GDM1 (cell line): ENCODE data around the gene CSNK1G1.
A peak's percentile ranks its signal among the peaks of the same experiment; 100 is the strongest.
"Not testable (repeated sequence)": the region's sequence is repeated elsewhere in the genome, so short reads cannot be mapped to it uniquely, and the experiment has no call there.

Source experiments
- DNase-seq: peaks from one replicate; lab custom pipeline; 2025; lab: John Stamatoyannopoulos, UW

CSNK1G1 gene

GRCh38 chr15:64237677-64238076 lies 118.3 kb downstream of the CSNK1G1 start:
- DNase-seq = no peak

DNA sequence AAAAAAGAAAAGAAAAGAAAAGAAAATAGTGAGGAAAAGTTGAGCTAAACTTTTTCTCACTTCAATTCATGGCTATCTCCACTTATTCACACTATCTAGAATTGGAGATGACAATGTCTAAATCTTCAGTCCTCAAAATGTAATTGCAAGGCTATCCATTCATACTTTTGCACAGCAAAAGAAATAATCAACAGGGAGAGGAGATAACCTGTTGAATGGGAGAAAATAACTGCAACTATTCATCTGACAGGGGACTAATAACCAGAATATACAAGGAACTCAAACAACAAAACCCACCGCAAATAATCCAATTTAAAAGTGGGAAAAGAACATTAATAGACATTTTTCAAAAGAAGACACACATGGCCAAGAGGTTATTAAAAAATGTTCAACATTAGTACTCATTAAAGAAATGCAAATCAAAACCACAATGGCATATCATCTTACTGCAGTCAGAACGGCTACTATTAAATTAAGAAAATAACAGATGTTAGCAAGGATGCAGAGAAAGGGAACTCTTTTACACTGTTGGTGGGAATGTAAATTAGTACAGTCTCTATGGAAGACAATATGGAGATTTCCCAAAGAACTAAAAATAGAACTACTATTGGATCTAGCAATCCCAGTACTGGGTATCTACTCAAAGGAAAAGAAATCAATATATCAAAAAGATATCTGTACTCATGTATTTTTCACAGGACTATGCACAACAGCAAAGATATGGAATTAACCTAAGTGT lies 119.6 kb downstream of the CSNK1G1 start:
- DNase-seq = no peak

- no peak for DNase-seq
These were observed 120.4 kb downstream of the CSNK1G1 start for GRCh38 chr15:64235552-64235951.

GRCh38 chr15:64233299-64233698 lies 122.7 kb downstream of the CSNK1G1 start:
- no peak for DNase-seq

DNA sequence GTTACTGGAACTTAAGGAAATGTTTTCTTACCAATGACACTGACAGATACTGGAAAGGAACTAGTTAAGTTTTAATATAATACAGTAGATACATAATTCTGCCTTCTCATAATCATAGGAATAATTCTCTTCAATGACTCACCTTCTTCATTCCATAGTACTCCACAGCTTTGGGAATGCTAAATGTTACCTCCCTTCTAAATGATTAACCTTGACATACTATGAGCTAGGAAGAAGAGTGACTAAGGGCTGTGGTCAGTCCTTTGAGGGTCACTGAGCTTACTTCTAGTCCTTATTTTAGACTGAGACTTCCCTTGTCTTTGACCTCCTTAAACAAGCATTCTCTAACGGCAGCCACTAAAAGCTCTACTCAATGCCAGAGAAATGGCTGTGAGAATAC lies 123.6 kb downstream of the CSNK1G1 start:
- DNase-seq = no peak

DNA sequence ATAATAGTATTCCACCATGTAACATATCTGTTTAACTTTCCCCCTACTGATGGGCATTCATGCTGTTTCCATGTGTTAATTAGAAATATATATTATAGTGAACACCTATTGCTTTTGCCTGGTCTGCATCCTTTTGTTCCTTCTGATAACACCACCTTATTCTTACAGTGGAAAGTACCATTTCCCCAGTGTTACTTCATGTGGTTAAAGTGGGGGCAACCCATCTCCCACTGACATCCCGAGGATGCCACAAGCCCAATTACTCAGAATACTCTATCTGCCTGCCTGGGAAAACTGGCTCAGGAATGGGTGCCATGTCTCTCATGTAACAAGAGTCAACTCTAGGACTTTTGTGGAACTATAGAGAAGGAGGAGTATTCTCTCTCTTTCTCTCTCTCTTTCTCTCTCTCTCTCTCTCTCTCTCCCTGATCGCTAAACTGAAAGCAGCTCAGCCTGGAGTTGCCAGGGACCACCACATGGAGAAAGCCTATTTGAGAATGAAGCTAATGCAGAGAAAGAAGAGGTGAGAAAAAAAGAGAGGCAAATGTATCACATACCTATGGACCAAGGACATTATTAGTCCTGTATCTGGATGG lies 126.7 kb downstream of the CSNK1G1 start:
- no peak for DNase-seq

- DNase-seq = no peak
These were observed 130.2 kb downstream of the CSNK1G1 start for GRCh38 chr15:64225804-64226203.

DNA sequence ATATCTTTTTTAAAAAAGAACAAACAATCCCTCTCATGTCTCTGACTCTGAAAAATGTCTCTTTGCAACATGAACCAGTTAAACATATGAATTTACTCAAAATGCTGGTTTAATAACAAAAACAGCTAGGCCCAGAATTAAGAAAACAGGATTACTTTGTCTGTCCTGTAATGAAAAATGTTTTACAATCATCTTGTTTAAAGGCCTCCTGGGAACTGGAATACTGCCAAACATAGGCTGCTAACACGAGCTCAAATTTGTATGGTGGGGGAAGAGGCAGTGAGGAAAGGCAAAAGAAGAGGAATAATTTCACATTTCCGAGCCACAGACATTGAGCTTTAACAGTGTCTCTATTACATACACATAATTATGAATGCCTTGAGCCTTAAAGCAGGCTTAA lies 131.5 kb downstream of the CSNK1G1 start:
- DNase-seq = no peak

DNA sequence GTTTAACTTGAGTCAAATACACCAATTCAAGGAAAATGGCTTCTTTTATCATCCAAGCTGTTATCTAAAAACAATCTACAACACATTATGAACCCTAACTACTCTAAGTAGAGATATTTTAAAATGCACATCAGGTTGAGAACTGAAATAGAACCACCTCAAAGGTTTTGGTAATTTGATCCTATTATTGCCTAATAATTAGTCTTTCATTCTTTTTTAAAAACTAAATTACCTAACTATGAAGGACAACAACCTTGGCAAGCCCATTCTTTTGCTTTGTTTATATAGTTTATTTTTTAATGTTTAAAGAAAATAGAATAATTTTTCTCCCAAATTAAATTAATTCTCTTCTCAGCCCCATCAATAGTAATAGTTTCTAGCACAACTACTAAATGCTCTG lies 132.1 kb downstream of the CSNK1G1 start:
- DNase-seq = no peak

DNA sequence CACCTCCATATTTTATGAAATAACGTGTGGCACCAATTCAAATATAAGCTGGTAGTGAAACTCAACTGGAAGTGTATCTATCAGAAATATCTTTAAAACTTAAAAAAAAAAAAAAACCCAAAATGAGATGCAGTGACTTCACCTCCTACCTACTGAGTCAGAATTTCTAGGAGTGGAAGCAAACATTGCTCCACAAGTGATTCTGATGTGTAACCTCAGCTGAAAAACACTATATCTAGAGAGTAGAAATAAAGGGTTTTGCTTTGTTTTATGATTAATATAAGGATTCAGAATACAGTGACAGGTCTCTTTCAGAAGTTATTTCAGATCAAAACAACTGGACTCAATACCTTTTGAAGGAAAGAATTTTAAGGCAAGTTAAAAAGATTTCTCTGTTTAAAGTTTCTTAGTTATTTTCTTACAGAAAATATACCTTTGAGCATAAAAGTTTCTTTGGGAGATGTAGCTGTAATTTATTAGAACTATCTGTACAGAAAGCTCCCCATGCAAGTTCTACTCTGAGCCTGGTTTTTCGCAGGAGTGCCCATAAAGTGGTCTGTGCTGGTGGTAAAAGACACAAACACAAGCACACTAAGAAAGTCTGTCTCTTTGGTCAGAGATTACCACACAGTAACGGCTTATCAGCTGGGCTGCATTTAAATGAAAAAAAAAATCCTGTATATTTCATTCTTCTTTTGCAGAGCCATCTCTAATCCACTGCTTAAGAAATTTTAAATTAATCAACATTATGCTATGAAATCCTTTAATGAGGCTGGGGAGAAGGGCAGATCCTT lies 133.2 kb downstream of the CSNK1G1 start:
- DNase-seq = no peak

GRCh38 chr15:64221911-64222310 lies 134.1 kb downstream of the CSNK1G1 start:
- not testable (repeated sequence) for DNase-seq

GRCh38 chr15:64217429-64217750 lies 138.6 kb downstream of the CSNK1G1 start:
- not testable (repeated sequence) for DNase-seq

DNA sequence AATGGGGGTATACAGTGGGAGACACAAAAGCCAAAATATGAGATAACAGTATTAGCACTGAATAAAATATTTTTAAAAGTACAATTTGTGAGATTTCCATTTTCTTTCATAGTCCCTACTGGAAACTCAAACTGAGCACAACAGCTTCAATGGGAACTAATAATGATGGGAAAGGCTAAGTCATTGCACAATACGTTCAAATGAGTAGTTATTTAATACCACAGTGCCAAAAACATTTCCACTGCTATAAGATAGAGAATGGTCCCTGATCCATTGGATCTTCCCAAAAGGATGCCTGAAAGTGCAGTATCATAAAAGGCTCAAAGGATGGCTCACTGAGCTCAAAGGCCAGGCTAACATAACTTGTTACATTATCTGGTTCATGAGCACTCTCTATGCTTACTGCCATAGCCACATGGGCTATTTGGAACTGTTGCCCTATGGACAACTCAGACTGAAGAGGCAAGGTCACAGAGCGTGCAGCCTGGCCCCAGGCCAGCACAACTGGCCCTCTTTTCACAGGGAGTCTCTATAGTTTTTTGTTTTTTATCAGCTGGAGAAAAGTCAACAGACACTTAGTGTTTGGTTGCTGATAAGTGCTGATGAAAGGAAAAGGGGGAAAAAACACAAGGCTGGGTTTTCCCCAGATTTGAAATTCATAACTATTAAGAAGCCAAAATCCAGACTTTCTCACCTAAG lies 139.1 kb downstream of the CSNK1G1 start:
- DNase-seq = no peak

- DNase-seq = no peak
These were observed 139.8 kb downstream of the CSNK1G1 start for GRCh38 chr15:64216196-64216595.

- DNase-seq = no peak
These were observed 142.3 kb downstream of the CSNK1G1 start for GRCh38 chr15:64213646-64214045.

- DNase-seq = no peak
These were observed 144.3 kb downstream of the CSNK1G1 start for GRCh38 chr15:64211696-64212095.

DNA sequence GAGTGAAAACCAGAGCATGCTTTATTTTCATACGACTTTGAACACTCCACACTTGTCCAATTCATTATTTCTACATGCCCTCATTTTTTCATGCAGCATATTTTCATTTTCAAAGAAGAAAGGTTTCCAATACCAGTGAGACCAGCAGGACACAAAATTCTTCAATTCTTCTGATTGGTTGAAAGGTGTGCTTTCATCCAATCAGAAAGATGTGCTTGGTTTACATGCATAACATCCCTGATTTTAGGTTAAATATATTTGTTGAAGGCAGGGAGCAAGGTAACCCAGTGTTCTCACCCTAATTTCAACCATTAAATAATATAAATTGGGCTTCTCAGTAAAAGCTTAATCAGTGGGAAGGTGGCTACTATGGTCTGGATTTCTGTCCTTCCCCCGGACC lies 145.6 kb downstream of the CSNK1G1 start:
- DNase-seq = no peak

- peak; percentile 7 for DNase-seq
These were observed 146.2 kb downstream of the CSNK1G1 start for GRCh38 chr15:64209680-64210334.

GRCh38 chr15:64205202-64205601 lies 150.8 kb downstream of the CSNK1G1 start:
- no peak for DNase-seq

DNA sequence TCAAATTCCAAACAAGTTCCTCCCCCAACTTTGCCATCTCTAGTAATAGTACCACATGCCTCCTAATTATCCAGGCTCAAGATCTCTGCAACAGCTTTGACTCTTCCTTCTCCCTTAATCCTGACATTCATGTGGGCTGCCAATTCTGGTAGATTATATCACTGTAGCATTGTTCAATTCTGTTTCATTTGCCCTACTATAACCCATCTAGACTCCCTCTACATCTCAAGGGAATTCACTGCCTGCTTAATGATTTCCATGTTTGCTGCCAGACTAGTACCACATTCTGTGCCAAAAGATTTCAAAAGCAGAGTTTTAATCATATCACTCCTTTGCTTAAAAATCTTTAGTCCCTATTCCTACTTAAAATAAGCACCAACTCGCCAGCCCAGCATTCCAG lies 158.5 kb downstream of the CSNK1G1 start:
- no peak for DNase-seq

DNA sequence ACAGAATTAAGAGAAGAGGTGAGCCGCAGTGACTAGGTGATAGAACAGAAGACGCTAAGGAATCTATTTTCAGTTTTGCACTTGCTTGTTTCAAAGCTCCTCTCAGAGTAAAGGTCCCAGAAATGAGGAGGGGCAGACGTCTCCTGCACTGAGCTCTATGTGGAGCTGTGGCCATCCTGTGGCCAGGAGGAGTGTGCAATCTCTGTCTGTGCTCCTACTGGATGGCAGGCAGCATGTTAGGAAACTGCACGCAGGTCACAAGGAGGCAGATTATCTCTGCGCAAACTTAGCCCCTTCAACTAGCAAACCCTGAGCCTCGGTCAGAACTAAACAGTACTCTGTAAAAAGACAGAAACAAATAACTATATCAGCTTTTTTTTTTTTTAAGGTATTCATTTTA lies 162.0 kb downstream of the CSNK1G1 start:
- no peak for DNase-seq
